GM12874 (cell line): ENCODE measurements around the gene STRN3.

Source experiments
- CTCF ChIP-seq: IDR thresholded peaks from 2 replicates; pipeline ENCODE4 v1.5.1; 2011; ENCODE audit warnings: low read depth, mild to moderate bottlenecking, control low read depth, low read length, moderate library complexity; ENCODE audit not compliant: insufficient read depth

Gene STRN3

DNA sequence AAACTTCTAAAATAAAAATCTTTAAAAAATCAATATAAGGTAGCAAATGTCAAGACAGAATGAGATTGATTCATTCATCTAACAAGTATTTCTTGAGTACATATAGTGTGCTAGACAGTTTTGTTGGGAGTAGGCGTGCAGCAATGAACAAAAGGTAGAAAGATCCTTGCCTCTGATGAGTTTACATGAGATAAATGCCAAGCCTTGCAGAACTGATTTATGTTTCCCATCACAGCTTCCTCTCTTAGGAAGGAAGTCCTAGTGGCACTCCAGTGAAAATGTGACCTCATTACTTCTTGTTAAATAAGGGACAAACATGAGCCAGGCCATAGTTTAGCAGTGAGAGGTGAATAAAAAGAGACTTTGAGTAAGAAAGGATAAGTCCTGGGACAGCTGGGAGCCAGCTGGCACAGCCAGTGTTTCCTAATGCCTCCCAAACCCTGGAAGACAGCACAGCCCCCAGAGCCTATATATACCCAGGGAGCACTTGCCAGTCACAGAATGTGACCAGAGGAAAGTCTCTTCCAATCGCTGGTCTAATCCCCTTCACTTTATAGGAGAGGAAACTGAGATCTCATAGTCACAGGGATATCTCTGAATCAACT, 156.5 kb downstream of the STRN3 start:
- no peak for TF ChIP-seq CTCF

- TF ChIP-seq CTCF, result no peak
These were observed 157.4 kb downstream of the STRN3 start for GRCh38 chr14:30868736-30869135.

DNA sequence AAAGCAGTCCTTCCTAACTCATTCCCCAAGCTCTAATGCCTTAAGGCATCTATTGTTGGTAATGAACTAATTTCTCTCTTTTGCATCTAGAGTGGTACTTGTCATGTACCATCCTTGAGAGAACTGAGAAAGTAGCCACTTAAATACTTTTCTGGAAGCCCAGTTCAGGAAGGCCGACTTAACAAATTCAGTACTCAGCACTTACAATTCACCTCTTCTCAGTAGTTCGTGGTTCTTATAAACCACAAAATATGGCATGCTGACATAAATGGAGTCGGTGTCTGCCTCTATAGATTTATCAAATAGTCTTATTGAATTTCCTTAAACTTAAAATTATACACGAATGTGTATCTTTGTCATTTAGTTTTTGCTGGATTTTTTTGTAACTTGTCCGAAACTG, 161.2 kb downstream of the STRN3 start:
- TF ChIP-seq CTCF, result no peak

GRCh38 chr14:30861200-30861599, 165.0 kb downstream of the STRN3 start:
- TF ChIP-seq CTCF, result no peak

GRCh38 chr14:30855345-30856037, 170.7 kb downstream of the STRN3 start:
- no peak for TF ChIP-seq CTCF

- no peak for TF ChIP-seq CTCF
These were observed 171.7 kb downstream of the STRN3 start for GRCh38 chr14:30854492-30854891.

DNA sequence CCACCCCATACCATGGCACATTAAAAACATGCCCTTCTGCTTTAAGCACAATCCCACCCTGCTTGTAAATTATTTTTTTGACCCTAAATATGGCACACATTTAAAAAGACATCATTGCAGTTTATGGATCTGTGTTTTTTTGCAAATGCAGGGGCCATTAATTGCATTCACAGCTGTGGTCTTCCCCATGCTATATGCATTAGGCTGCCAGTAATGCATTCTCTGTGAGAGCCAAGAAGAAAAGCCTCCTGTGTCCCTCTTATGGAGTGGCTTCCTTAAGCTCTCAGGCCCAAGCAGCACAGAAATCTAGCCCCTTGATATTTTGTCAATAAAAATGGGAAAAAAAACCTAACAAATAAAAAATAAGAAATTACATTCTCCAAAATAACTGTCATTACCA, 172.2 kb downstream of the STRN3 start:
- TF ChIP-seq CTCF, result no peak
